SIG-M5 treated with dmso at 0.1 percent for 504 hours (cell line): ENCODE results near the gene TMEM132E.

Experiments used
- DNase-seq: peaks from one replicate; lab custom pipeline; 2025; ENCODE audit not compliant: unreplicated experiment; lab: John Stamatoyannopoulos, UW

TMEM132E gene

GRCh38 chr17:34628879-34629278, 49.5 kb downstream of the TMEM132E start:
- DNase-seq: no peak

- no peak for DNase-seq
Observed at GRCh38 chr17:34633351-34633750, 54.0 kb downstream of the TMEM132E start.

- DNase-seq: no peak
Observed at GRCh38 chr17:34633760-34634159, 54.4 kb downstream of the TMEM132E start.

GRCh38 chr17:34634551-34635160, 55.3 kb downstream of the TMEM132E start:
- no peak for DNase-seq

GRCh38 chr17:34635876-34636275, 56.5 kb downstream of the TMEM132E start:
- no peak for DNase-seq

- DNase-seq: no peak
Observed at GRCh38 chr17:34637041-34637547, 57.7 kb downstream of the TMEM132E start.

GRCh38 chr17:34637548-34638525, 58.5 kb downstream of the TMEM132E start:
- peak; percentile 68 for DNase-seq

GRCh38 chr17:34638526-34639260, 59.3 kb downstream of the TMEM132E start:
- no peak for DNase-seq

GRCh38 chr17:34639706-34640425, 60.5 kb downstream of the TMEM132E start:
- no peak for DNase-seq

- DNase-seq: no peak
Observed at GRCh38 chr17:34641368-34641767, 62.0 kb downstream of the TMEM132E start.

GRCh38 chr17:34644941-34645550, 65.7 kb downstream of the TMEM132E start:
- no peak for DNase-seq

GRCh38 chr17:34645594-34645993, 66.2 kb downstream of the TMEM132E start:
- no peak for DNase-seq

- DNase-seq: no peak
Observed at GRCh38 chr17:34647511-34647910, 68.1 kb downstream of the TMEM132E start.

GRCh38 chr17:34650051-34650750, 70.8 kb downstream of the TMEM132E start:
- no peak for DNase-seq

GRCh38 chr17:34651402-34651811, 72.0 kb downstream of the TMEM132E start:
- DNase-seq: no peak

- DNase-seq: no peak
Observed at GRCh38 chr17:34652021-34652555, 72.7 kb downstream of the TMEM132E start.

- no peak for DNase-seq
Observed at GRCh38 chr17:34653511-34653910, 74.1 kb downstream of the TMEM132E start.

- no peak for DNase-seq
Observed at GRCh38 chr17:34654276-34654880, 75.0 kb downstream of the TMEM132E start.

- no peak for DNase-seq
Observed at GRCh38 chr17:34654881-34655276, 75.5 kb downstream of the TMEM132E start.
